Stimulated activated CD8-positive, alpha-beta memory T cell treated with anti-CD3 and anti-CD28 coated beads, Interleukin-7, amount 100 ng/mL, for 48 hours (primary cell): ENCODE data around the gene CREBL2.
"Not testable (repeated sequence)": the region's sequence is repeated elsewhere in the genome, so short reads cannot be mapped to it uniquely, and the experiment has no call there.

Experiments
- DNase-seq, 2 donors: peaks; one replicate each; pipeline ENCODE4 v3.0.0-alpha.2; 2020; ENCODE audit warnings: low read depth in 1 of 2; ENCODE audit errors: extremely low read depth in 1 of 2

The CREBL2 gene

GRCh38 chr12:12596598-12596997 is 15.1 kb upstream of the CREBL2 start:
- DNase-seq = not testable (repeated sequence)

GRCh38 chr12:12598864-12599263 is 12.8 kb upstream of the CREBL2 start:
- no peak for DNase-seq

- no peak for DNase-seq
These were observed 11.7 kb upstream of the CREBL2 start for GRCh38 chr12:12599750-12600643.

- no peak for DNase-seq
These were observed 11.0 kb upstream of the CREBL2 start for GRCh38 chr12:12600659-12601058.

- no peak for DNase-seq
These were observed 6.9 kb upstream of the CREBL2 start for GRCh38 chr12:12604740-12605139.

- no peak for DNase-seq
These were observed 4.7 kb upstream of the CREBL2 start for GRCh38 chr12:12606781-12607589.

GRCh38 chr12:12608557-12608957 is 3.1 kb upstream of the CREBL2 start:
- DNase-seq = no peak

GRCh38 chr12:12609692-12610091 is 2.0 kb upstream of the CREBL2 start:
- no peak for DNase-seq

GRCh38 chr12:12610711-12611110 is 965 bp upstream of the CREBL2 start:
- no peak for DNase-seq

- no peak for DNase-seq
These were observed 682 bp downstream of the CREBL2 start for GRCh38 chr12:12612358-12612757.

- DNase-seq = no peak
These were observed 1.7 kb downstream of the CREBL2 start for GRCh38 chr12:12613344-12613743.

- no peak for DNase-seq
These were observed 2.7 kb downstream of the CREBL2 start for GRCh38 chr12:12614342-12614741.

- DNase-seq = no peak
These were observed 5.0 kb downstream of the CREBL2 start for GRCh38 chr12:12616512-12617310.

GRCh38 chr12:12618064-12618463 is 6.4 kb downstream of the CREBL2 start:
- DNase-seq = not testable (repeated sequence)

GRCh38 chr12:12620730-12621315 is 9.1 kb downstream of the CREBL2 start:
- DNase-seq = no peak

GRCh38 chr12:12622418-12622817 is 10.7 kb downstream of the CREBL2 start:
- DNase-seq = no peak

GRCh38 chr12:12624498-12624992 is 12.9 kb downstream of the CREBL2 start:
- DNase-seq = no peak

GRCh38 chr12:12626471-12626870 is 14.8 kb downstream of the CREBL2 start:
- DNase-seq = no peak

- DNase-seq = no peak
These were observed 15.7 kb downstream of the CREBL2 start for GRCh38 chr12:12627308-12627827.

GRCh38 chr12:12628013-12628412 is 16.3 kb downstream of the CREBL2 start:
- no peak for DNase-seq
